ENCODE measurements around the gene SNX9.

Gene SNX9

GRCh38 chr6:157885876-157886275 is 62.8 kb downstream of the SNX9 start:
- H3K4me3 ChIP-seq (replicated peaks; ENCODE audit: low read depth, low read length), result no peak overlapping the region
- no peak for TF ChIP-seq CTCF (IDR thresholded peaks at IDR 0.05; ENCODE audit: low read length, missing control alignments)
- DNase-seq (ENCODE audit: low read depth), result no peak

GRCh38 chr6:157887892-157888291 is 64.8 kb downstream of the SNX9 start:
- TF ChIP-seq CTCF (IDR thresholded peaks at IDR 0.05; ENCODE audit: low read length, missing control alignments), result no peak
- H3K4me3 ChIP-seq (replicated peaks; ENCODE audit: low read depth, low read length), result no peak overlapping the region
- no peak for DNase-seq (ENCODE audit: low read depth)

GRCh38 chr6:157891544-157892362 is 68.7 kb downstream of the SNX9 start:
- no peak overlapping the region for H3K4me3 ChIP-seq (replicated peaks; ENCODE audit: low read depth, low read length)
- no peak for DNase-seq (ENCODE audit: low read depth)
- TF ChIP-seq CTCF (IDR thresholded peaks at IDR 0.05; ENCODE audit: low read length, missing control alignments), result no peak

- TF ChIP-seq CTCF (IDR thresholded peaks at IDR 0.05; ENCODE audit: low read length, missing control alignments), result no peak
- DNase-seq (ENCODE audit: low read depth), result no peak
- no peak overlapping the region for H3K4me3 ChIP-seq (replicated peaks; ENCODE audit: low read depth, low read length)
These were observed 69.4 kb downstream of the SNX9 start for GRCh38 chr6:157892363-157892877.

- no peak for TF ChIP-seq CTCF (IDR thresholded peaks at IDR 0.05; ENCODE audit: low read length, missing control alignments)
- no peak for DNase-seq (ENCODE audit: low read depth)
- H3K4me3 ChIP-seq (replicated peaks; ENCODE audit: low read depth, low read length), result no peak overlapping the region
These were observed 70.2 kb downstream of the SNX9 start for GRCh38 chr6:157893238-157893637.

- no peak overlapping the region for H3K4me3 ChIP-seq (replicated peaks; ENCODE audit: low read depth, low read length)
- TF ChIP-seq CTCF (IDR thresholded peaks at IDR 0.05; ENCODE audit: low read length, missing control alignments), result no peak
These were observed 72.5 kb downstream of the SNX9 start for GRCh38 chr6:157895585-157895984.

GRCh38 chr6:157896932-157897331 is 73.9 kb downstream of the SNX9 start:
- TF ChIP-seq CTCF (IDR thresholded peaks at IDR 0.05; ENCODE audit: low read length, missing control alignments), result no peak
- no peak overlapping the region for H3K4me3 ChIP-seq (replicated peaks; ENCODE audit: low read depth, low read length)
- DNase-seq (ENCODE audit: low read depth), result no peak

More at GRCh38 chr6:157895585-157895984, 72.5 kb downstream of the SNX9 start:
- DNase-seq (ENCODE audit: low read depth), result no peak
